T-cell (primary cell): ENCODE data around the gene SNAI3. TPM values are rescaled to one million over a fixed set of nuclear protein-coding genes. Genes with fewer than 3 reads are reported as not detected.

Experiments
- ATAC-seq, 4 experiments: fragments of 200-7000 bp in 3 of 4; fragments of 150-1000 bp in 1 of 4; cut with Tn5 transposase; replicated peaks in 1 of 4; 1 replicate in 3 of 4; 2 replicates in 1 of 4; pipeline ENCODE4 v1.10.0; 2021; ENCODE audit warnings: moderate library complexity in 3 of 4, mild to moderate bottlenecking in 2 of 4, moderate number of reproducible peaks in 1 of 4
- CTCF ChIA-PET, 2 donors: fragments of 300-600 bp; sonication (Branson Sonifier 250); formaldehyde crosslinking; loops; one replicate each; lab custom pipeline; 2022; ENCODE audit warnings: antibody characterized with exemption in 2 of 2; lab: Charles Lee
- POLR2A ChIA-PET, 2 donors: fragments of 300-600 bp; sonication (Branson Sonifier 250); formaldehyde crosslinking; loops; one replicate each; lab custom pipeline; 2022; ENCODE audit warnings: antibody characterized with exemption in 2 of 2; lab: Charles Lee
- DNase-seq, 35 experiments: peaks; one replicate each; pipeline versions ENCODE4 v3.0.0 to v3.0.0-alpha.2; 2013 to 2023
- H3K27ac ChIP-seq: one replicate; pipeline ENCODE4 v1.5.1; 2013; ENCODE audit warnings: low read length
- H3K27me3 ChIP-seq, 2 experiments: replicated peaks in 1 of 2; 1 replicate in 1 of 2; 2 replicates in 1 of 2; pipeline versions ENCODE4 v1.6.1 to v1.7.0; 2013; ENCODE audit warnings: low read length in 1 of 2, mixed read lengths in 1 of 2; ENCODE audit not compliant: control insufficient read depth in 2 of 2, insufficient read depth in 2 of 2; ENCODE audit errors: extremely low read depth in 1 of 2
- H3K36me3 ChIP-seq, 2 donors: 1 replicate in 1 of 2; 2 replicates in 1 of 2; pipeline versions ENCODE4 v1.6.1 to v1.7.0; 2013; ENCODE audit warnings: low read length in 1 of 2; ENCODE audit not compliant: control insufficient read depth in 2 of 2, insufficient read depth in 1 of 2; ENCODE audit errors: extremely low read depth in 1 of 2
- H3K4me1 ChIP-seq, 2 experiments: 1 replicate in 1 of 2; 2 replicates in 1 of 2; pipeline versions ENCODE4 v1.6.1 to v1.7.0; 2013; ENCODE audit warnings: low read length in 2 of 2, mixed read lengths in 1 of 2; ENCODE audit not compliant: insufficient read depth in 2 of 2, control insufficient read depth in 1 of 2; ENCODE audit errors: extremely low read depth in 1 of 2
- H3K4me3 ChIP-seq, 2 donors: 1 replicate in 1 of 2; 2 replicates in 1 of 2; pipeline versions ENCODE4 v1.5.1 to v1.7.0; 2013; ENCODE audit warnings: mild to moderate bottlenecking in 2 of 2, low read length in 1 of 2, moderate library complexity in 1 of 2; ENCODE audit not compliant: control insufficient read depth in 1 of 2; ENCODE audit errors: extremely low read depth in 1 of 2
- H3K9me3 ChIP-seq: 2 replicates; pipeline ENCODE4 v1.7.0; 2013
- H3K27ac Mint-ChIP-seq, 2 donors: one replicate each; pipeline ENCODE4 v1.8.0; 2020 to 2021; ENCODE audit warnings: mild to moderate bottlenecking in 2 of 2, mixed read lengths in 2 of 2
- H3K27me3 Mint-ChIP-seq, 2 donors: one replicate each; pipeline ENCODE4 v1.8.0; 2021 to 2022; ENCODE audit warnings: mixed read lengths in 2 of 2
- H3K36me3 Mint-ChIP-seq: one replicate; pipeline ENCODE4 v1.8.0; 2021; ENCODE audit warnings: mixed read lengths
- H3K4me1 Mint-ChIP-seq, 3 donors: one replicate each; pipeline ENCODE4 v1.8.0; 2020 to 2022; ENCODE audit warnings: mixed read lengths in 3 of 3, mild to moderate bottlenecking in 1 of 3
- H3K4me3 Mint-ChIP-seq, 3 donors: one replicate each; pipeline ENCODE4 v1.8.0; 2020 to 2022; ENCODE audit warnings: mild to moderate bottlenecking in 3 of 3, mixed read lengths in 3 of 3, moderate library complexity in 3 of 3
- H3K9me3 Mint-ChIP-seq, 3 donors: one replicate each; pipeline ENCODE4 v1.8.0; 2020 to 2022; ENCODE audit warnings: mixed read lengths in 3 of 3
- WGBS: methylation state at CpG from one replicate; pipeline ENCODE4 v1.1.5; 2013; ENCODE audit warnings: missing lambda C conversion rate; ENCODE audit not compliant: insufficient coverage; 5-methylcytosine and 5-hydroxymethylcytosine counted together
- total RNA-seq, 35 experiments: library from RNA in 6 of 35; stranded (reverse) in 6 of 35; fragments of 120-200 nt in 1 of 35; gene quantifications; one replicate each; pipeline versions ENCODE4 v1.2.1 to v1.2.4 and lab custom pipeline; 2013 to 2026

Gene SNAI3
- total RNA-seq, 5 donors from 2014 or later (not counting 1 experiment from before 2014, with no cell fraction given): 5.2 to 20.4 (median 17.2) TPM

GRCh38 chr16:88694221-88695087, 8.1 kb upstream of the SNAI3 start:
- H3K9me3 Mint-ChIP-seq: no peaks in the 10 kb centered on the region
- H3K36me3 ChIP-seq: peaks cover 21 to 52% of the 10 kb centered on the region in 2 donors
- peak overlapping the region; percentile 80 to 82 for H3K27ac Mint-ChIP-seq
- ChIA-PET POLR2A (no interaction called here), CTCF (no interaction called here)
- WGBS: 93% methylated on average over 29 of the region's 37 CpGs
- ATAC-seq (no peak), DNase-seq (no peak)
- H3K4me1 ChIP-seq: peaks cover 46 to 89% of the 10 kb centered on the region in 2 experiments
- peak overlapping the region in 1 of 3 donors; percentile 48 for H3K4me3 Mint-ChIP-seq
- H3K27me3 ChIP-seq: no peaks in the 10 kb centered on the region
- no peak overlapping the region for H3K4me3 ChIP-seq
- no peaks in the 10 kb centered on the region for H3K9me3 ChIP-seq
- H3K36me3 Mint-ChIP-seq: peaks cover 10% of the 10 kb centered on the region
- peak overlapping the region; percentile 44 for H3K27ac ChIP-seq
- H3K4me1 Mint-ChIP-seq: peaks cover 50 to 61% (median 61%) of the 10 kb centered on the region in 3 donors
- H3K27me3 Mint-ChIP-seq: peaks cover 0 to 2% of the 10 kb centered on the region in 2 donors

- H3K27ac ChIP-seq: peak overlapping the region; percentile 65
- DNase-seq (no peak), ATAC-seq (peak in 1 of 4 experiments; percentile 3)
- H3K36me3 ChIP-seq: peaks cover 21 to 43% of the 10 kb centered on the region in 2 donors
- H3K9me3 ChIP-seq: no peaks in the 10 kb centered on the region
- ChIA-PET POLR2A (no interaction called here), CTCF (no interaction called here)
- H3K4me3 ChIP-seq: no peak overlapping the region
- no peaks in the 10 kb centered on the region for H3K9me3 Mint-ChIP-seq
- H3K4me1 ChIP-seq: peaks cover 37 to 81% of the 10 kb centered on the region in 2 experiments
- H3K27me3 Mint-ChIP-seq: peaks cover 0 to 2% of the 10 kb centered on the region in 2 donors
- peaks cover 10% of the 10 kb centered on the region for H3K36me3 Mint-ChIP-seq
- peak overlapping the region; percentile 94 to 95 for H3K27ac Mint-ChIP-seq
- no peaks in the 10 kb centered on the region for H3K27me3 ChIP-seq
- peaks cover 54 to 69% (median 61%) of the 10 kb centered on the region in 3 donors for H3K4me1 Mint-ChIP-seq
- peak overlapping the region in 1 of 3 donors; percentile 77 for H3K4me3 Mint-ChIP-seq
- 88% methylated on average over 34 of the region's 39 CpGs for WGBS
Observed at GRCh38 chr16:88693420-88694177, 7.3 kb upstream of the SNAI3 start.

DNA sequence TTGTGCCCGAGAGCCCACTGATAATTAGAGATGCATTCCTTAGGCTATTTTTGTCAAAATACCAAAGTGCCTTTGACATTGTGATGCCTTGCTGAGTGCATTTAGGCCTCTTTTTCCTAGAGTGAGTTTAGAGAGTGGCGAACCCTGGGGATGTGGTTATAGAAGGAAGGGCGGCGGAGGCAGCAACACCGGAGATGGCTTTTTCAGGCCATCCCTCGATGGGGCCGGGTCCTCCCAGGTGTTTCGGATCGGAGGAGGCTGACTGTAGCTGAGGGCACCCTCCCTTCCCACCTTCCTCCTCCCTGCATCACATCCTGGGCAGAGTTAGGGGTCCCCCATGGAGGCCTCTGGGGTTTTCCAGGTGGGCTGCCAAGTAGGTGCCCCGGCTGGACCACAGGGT, 6.6 kb upstream of the SNAI3 start:
- CTCF ChIA-PET: no interaction called here
- no CpG with 5 or more reads among the region's 10 CpGs for WGBS
- H3K4me3 Mint-ChIP-seq: peak overlapping the region in 2 of 3 donors; percentile 71 to 77

DNA sequence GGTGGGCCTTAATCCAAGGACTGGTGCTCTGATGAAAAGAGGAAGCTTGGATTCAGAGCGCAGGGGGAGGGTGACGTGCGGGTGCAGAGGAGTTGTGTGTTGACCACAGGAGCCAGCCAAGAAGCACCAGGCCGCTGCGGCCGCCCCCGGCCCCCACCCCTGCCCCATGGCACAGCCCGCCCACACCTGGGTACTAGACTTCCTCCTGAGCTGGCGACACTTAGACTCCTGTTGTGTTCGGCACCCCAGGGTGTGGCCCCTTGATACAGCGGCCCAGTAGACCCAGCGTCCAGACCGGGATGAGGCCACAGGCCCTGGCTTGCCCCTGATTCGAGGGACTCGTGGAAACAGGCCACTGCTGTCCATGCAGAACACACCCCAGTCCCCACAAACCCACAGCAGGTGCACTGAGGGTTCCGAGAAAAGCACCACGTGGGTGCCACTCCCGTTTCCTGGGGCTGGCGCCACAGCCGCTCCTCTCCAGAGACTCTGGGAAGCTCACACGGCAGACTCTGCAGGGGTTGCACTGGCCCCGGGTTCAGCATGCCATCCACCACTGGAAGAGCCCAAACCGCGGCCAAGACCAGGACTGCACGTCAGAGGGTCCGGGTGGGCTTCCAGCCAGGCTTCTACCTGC, 5.7 kb upstream of the SNAI3 start:
- peaks cover 0 to 2% of the 10 kb centered on the region in 2 donors for H3K27me3 Mint-ChIP-seq
- peaks cover 47 to 57% (median 49%) of the 10 kb centered on the region in 3 donors for H3K4me1 Mint-ChIP-seq
- ATAC-seq (peak; percentile 32 to 72 (median 58)), DNase-seq (peak in 3 of 35 experiments; percentile 33 to 48 (median 38))
- CTCF ChIA-PET: no interaction called here
- POLR2A ChIA-PET: no interaction called here
- Histone ChIP-seq H3K4me1 (peaks cover 28 to 69% of the 10 kb centered on the region in 2 experiments), H3K36me3 (peaks cover 12 to 28% of the 10 kb centered on the region in 2 donors), H3K4me3 (peak overlapping the region; percentile 23 to 40), H3K27ac (peak overlapping the region; percentile 65), H3K27me3 (peaks cover 0 to under 1% of the 10 kb centered on the region in 2 experiments), H3K9me3 (no peaks in the 10 kb centered on the region)
- no peaks in the 10 kb centered on the region for H3K9me3 Mint-ChIP-seq
- 18% methylated on average over 19 of the region's 26 CpGs for WGBS
- H3K27ac Mint-ChIP-seq: peak overlapping the region; percentile 94 to 95
- peaks cover 3% of the 10 kb centered on the region for H3K36me3 Mint-ChIP-seq
- peak overlapping the region; percentile 51 to 77 (median 71) for H3K4me3 Mint-ChIP-seq

More for the DNA sequence above, 6.6 kb upstream of the SNAI3 start:
- Mint-ChIP-seq H3K36me3 (peaks cover 7% of the 10 kb centered on the region), H3K27me3 (peaks cover 0 to 2% of the 10 kb centered on the region in 2 donors), H3K9me3 (no peaks in the 10 kb centered on the region), H3K27ac (peak overlapping the region; percentile 94 to 95), H3K4me1 (peaks cover 52 to 63% (median 53%) of the 10 kb centered on the region in 3 donors)
- ATAC-seq: peak; percentile 26 to 58 (median 48)
- POLR2A ChIA-PET: no interaction called here
- Histone ChIP-seq H3K9me3 (no peaks in the 10 kb centered on the region), H3K36me3 (peaks cover 15 to 36% of the 10 kb centered on the region in 2 donors), H3K27ac (peak overlapping the region; percentile 65), H3K27me3 (no peaks in the 10 kb centered on the region), H3K4me1 (peaks cover 30 to 74% of the 10 kb centered on the region in 2 experiments), H3K4me3 (peak overlapping the region in 1 of 2 donors; percentile 40)
- DNase-seq: peak in 2 of 35 experiments; percentile 37 to 44

DNA sequence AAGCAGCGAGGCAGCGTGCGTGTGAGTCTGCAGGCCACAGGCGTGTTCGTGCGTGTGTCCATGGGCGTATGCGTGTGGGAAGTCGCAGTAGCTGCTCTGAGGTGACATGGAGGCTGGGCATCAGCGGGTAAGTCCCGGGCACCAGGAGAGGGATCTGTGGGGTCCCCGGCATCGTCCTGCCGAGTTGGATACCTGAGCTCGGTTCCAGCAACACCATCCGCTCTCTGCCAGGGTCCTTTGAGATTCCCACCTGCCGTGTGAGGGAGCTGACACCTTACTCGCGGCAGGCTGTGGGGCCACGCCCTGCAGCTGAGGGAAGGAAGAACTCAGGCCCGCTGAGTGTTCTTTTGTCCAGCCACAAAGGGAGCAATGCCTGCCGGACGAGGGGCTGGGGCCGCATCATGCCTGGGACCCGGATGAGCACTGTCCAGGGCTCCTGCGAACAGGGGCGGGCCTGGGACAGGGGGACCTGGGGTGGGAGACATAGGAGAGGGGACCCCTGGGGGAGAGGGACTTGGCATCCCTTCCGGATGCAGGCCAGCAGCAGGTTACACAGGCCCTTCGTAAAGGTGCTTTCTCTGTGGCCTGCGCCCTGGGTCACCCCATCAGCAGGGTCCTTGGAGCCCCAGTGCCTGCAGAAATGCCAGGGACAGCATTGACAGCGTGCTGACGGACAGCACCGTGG, 5.0 kb upstream of the SNAI3 start:
- Mint-ChIP-seq H3K4me1 (peaks cover 47 to 57% (median 49%) of the 10 kb centered on the region in 3 donors), H3K9me3 (no peaks in the 10 kb centered on the region), H3K4me3 (peak overlapping the region in 1 of 3 donors; percentile 77), H3K27me3 (peaks cover 0 to 2% of the 10 kb centered on the region in 2 donors), H3K27ac (peak overlapping the region; percentile 94 to 95), H3K36me3 (no peaks in the 10 kb centered on the region)
- H3K4me1 ChIP-seq: peaks cover 31 to 72% of the 10 kb centered on the region in 2 experiments
- H3K4me3 ChIP-seq: no peak overlapping the region
- peak overlapping the region; percentile 65 for H3K27ac ChIP-seq
- 87% methylated on average over 33 of the region's 33 CpGs for WGBS
- H3K36me3 ChIP-seq: peaks cover 12 to 20% of the 10 kb centered on the region in 2 donors
- DNase-seq (no peak), ATAC-seq (no peak)
- no peaks in the 10 kb centered on the region for H3K9me3 ChIP-seq
- ChIA-PET POLR2A (no interaction called here), CTCF (no interaction called here)
- H3K27me3 ChIP-seq: peaks cover 0 to 5% of the 10 kb centered on the region in 2 experiments
